ENCODE results near the gene BCAS3.

DNA sequence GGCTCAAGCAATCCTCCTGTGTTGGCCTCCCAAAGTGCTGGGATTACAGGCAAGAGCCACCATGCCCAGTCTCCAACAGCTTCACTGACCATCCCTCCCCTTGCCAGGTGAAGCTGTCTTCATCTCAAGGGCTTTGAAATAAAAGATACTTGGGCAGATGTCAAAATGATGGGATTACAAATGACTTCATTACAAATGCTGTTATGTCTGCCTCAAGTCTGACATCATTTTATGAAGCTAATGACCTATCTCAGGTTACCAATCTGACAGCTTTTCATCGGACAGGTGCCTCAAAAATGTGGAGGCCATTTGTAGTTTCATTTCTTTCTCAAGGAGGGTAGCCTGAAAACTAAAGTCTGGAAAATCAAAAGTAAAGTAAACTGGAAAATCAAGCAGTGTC lies 398.3 kb downstream of the BCAS3 start:
- TF ChIP-seq, protein P1, sequence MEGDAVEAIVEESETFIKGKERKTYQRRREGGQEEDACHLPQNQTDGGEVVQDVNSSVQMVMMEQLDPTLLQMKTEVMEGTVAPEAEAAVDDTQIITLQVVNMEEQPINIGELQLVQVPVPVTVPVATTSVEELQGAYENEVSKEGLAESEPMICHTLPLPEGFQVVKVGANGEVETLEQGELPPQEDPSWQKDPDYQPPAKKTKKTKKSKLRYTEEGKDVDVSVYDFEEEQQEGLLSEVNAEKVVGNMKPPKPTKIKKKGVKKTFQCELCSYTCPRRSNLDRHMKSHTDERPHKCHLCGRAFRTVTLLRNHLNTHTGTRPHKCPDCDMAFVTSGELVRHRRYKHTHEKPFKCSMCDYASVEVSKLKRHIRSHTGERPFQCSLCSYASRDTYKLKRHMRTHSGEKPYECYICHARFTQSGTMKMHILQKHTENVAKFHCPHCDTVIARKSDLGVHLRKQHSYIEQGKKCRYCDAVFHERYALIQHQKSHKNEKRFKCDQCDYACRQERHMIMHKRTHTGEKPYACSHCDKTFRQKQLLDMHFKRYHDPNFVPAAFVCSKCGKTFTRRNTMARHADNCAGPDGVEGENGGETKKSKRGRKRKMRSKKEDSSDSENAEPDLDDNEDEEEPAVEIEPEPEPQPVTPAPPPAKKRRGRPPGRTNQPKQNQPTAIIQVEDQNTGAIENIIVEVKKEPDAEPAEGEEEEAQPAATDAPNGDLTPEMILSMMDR (IDR thresholded peaks at IDR 0.05 in 2 of 3, conservative IDR thresholded peaks at IDR 0.05 in 1 of 3; ENCODE audit: borderline replicate concordance in 1 of 3, insufficient read depth in 1 of 3, low read depth in 2 of 3, low read length in 2 of 3) = no peak
- TF ChIP-seq RAD21 (IDR thresholded peaks at IDR 0.05; ENCODE audit: low read depth) = no peak
- no peak for TF ChIP-seq POLR2AphosphoS5 (IDR thresholded peaks at IDR 0.05; ENCODE audit: low read depth, low read length)
- no peak for TF ChIP-seq REST (IDR thresholded peaks at IDR 0.05; ENCODE audit: low read depth)
- no peak for TF ChIP-seq SP1 (IDR thresholded peaks at IDR 0.05; ENCODE audit: low read depth)
- no peak for TF ChIP-seq EZH2 (IDR thresholded peaks at IDR 0.05)
- TF ChIP-seq POLR2A (IDR thresholded peaks at IDR 0.05; ENCODE audit: borderline replicate concordance, extremely low read depth, insufficient read depth, insufficient read length) = no peak
- TF ChIP-seq CEBPB (IDR thresholded peaks at IDR 0.05; ENCODE audit: low read depth) = no peak
- no peak for TF ChIP-seq EZH2phosphoT487 (IDR thresholded peaks at IDR 0.05; ENCODE audit: borderline replicate concordance)
- no peak for TF ChIP-seq ELF1 (IDR thresholded peaks at IDR 0.05; ENCODE audit: borderline replicate concordance, low read depth)
- TF ChIP-seq ZNF274 (IDR thresholded peaks at IDR 0.05; ENCODE audit: low read depth, low read length) = no peak

Data from HCT116 (cell line).